WTC11 (cell line): ENCODE measurements around the gene IGF2BP3. TPM values are rescaled to one million over a fixed set of nuclear protein-coding genes. Genes with fewer than 3 reads are reported as not detected.

Experiments used
- ATAC-seq: fragments of 200-7000 bp; cut with Tn5 transposase; 2 replicates; pipeline ENCODE4 v1.10.0; 2021; ENCODE audit warnings: mild to moderate bottlenecking, moderate library complexity
- CTCF ChIA-PET: fragments of 300-600 bp; sonication (Branson Sonifier 250); formaldehyde crosslinking; loops from one replicate; lab custom pipeline; 2021; ENCODE audit warnings: antibody characterized with exemption; lab: Charles Lee
- POLR2A ChIA-PET: fragments of 350-600 bp; sonication (Branson Sonifier 250); formaldehyde crosslinking; loops from one replicate; lab custom pipeline; 2021; ENCODE audit warnings: antibody characterized with exemption; lab: Charles Lee
- DNase-seq: peaks from one replicate; pipeline ENCODE4 v3.0.0; 2021; ENCODE audit warnings: low spot score
- H3K27ac Mint-ChIP-seq: 2 replicates; pipeline ENCODE4 v1.8.0; 2021; ENCODE audit warnings: mixed read lengths
- H3K27me3 Mint-ChIP-seq: 2 replicates; pipeline ENCODE4 v1.8.0; 2021; ENCODE audit warnings: low read depth, mild to moderate bottlenecking, moderate library complexity, mixed read lengths
- H3K36me3 Mint-ChIP-seq: 2 replicates; pipeline ENCODE4 v1.8.0; 2021; ENCODE audit warnings: mixed read lengths
- H3K4me1 Mint-ChIP-seq: 2 replicates; pipeline ENCODE4 v1.8.0; 2022; ENCODE audit warnings: mixed read lengths
- H3K4me3 Mint-ChIP-seq: 2 replicates; pipeline ENCODE4 v1.8.0; 2021; ENCODE audit warnings: mild to moderate bottlenecking, moderate library complexity, mixed read lengths
- H3K9me3 Mint-ChIP-seq: 2 replicates; pipeline ENCODE4 v1.8.0; 2021; ENCODE audit warnings: mixed read lengths
- CBFB ChIP-seq: sonication (generic); formaldehyde crosslinking; IDR thresholded peaks from 2 replicates; pipeline ENCODE4 v1.8.1; 2022; ENCODE audit warnings: mild to moderate bottlenecking, low read depth, missing genetic modification reagents
- CREM ChIP-seq: sonication (generic); formaldehyde crosslinking; IDR thresholded peaks from 2 replicates; pipeline ENCODE4 v1.8.1; 2022; ENCODE audit warnings: mild to moderate bottlenecking, missing genetic modification reagents, moderate library complexity
- CTCF ChIP-seq: fragments of 200-600 bp; IDR thresholded peaks from 2 replicates; pipeline ENCODE4 v1.8.0; 2022; ENCODE audit warnings: antibody characterized with exemption
- ERG ChIP-seq: fragments of 250-450 bp; sonication (Bioruptor Pico); IDR thresholded peaks from 2 replicates; pipeline ENCODE4 v1.8.0; 2021; ENCODE audit warnings: mild to moderate bottlenecking
- GTF2I ChIP-seq: fragments of 250-450 bp; sonication (Bioruptor Pico); conservative IDR thresholded peaks from 2 replicates; pipeline ENCODE4 v1.4.0; 2021; ENCODE audit warnings: mild to moderate bottlenecking
- IRF2 ChIP-seq: sonication (generic); formaldehyde crosslinking; IDR thresholded peaks from 2 replicates; pipeline ENCODE4 v1.8.0; 2022; ENCODE audit warnings: low read depth, missing genetic modification reagents, borderline replicate concordance
- KAT7 ChIP-seq: sonication (generic); formaldehyde crosslinking; IDR thresholded peaks from 2 replicates; pipeline ENCODE4 v1.8.1; 2023; ENCODE audit warnings: missing genetic modification reagents, mild to moderate bottlenecking, borderline replicate concordance
- OVOL2 ChIP-seq: fragments of 250-450 bp; sonication (Bioruptor Pico); IDR thresholded peaks from 2 replicates; pipeline ENCODE4 v1.9.0; 2021; ENCODE audit warnings: mild to moderate bottlenecking, borderline replicate concordance
- SMAD4 ChIP-seq: sonication (generic); formaldehyde crosslinking; IDR thresholded peaks from 2 replicates; pipeline ENCODE4 v1.8.0; 2022; ENCODE audit warnings: mild to moderate bottlenecking, missing genetic modification reagents
- TCF7 ChIP-seq: sonication (generic); formaldehyde crosslinking; IDR thresholded peaks from 2 replicates; pipeline ENCODE4 v1.8.0; 2022; ENCODE audit warnings: mild to moderate bottlenecking, low read depth, missing genetic modification reagents, moderate library complexity
- ZNF396 ChIP-seq: fragments of 250-450 bp; sonication (Bioruptor Pico); IDR thresholded peaks from 2 replicates; pipeline ENCODE4 v1.8.0; 2021; ENCODE audit warnings: mild to moderate bottlenecking, moderate library complexity, borderline replicate concordance
- ZNF423 ChIP-seq: fragments of 250-450 bp; sonication (Bioruptor Pico); IDR thresholded peaks from 2 replicates; pipeline ENCODE4 v2.1.2; 2022; ENCODE audit warnings: mild to moderate bottlenecking, moderate library complexity
- ZNF532 ChIP-seq: fragments of 250-450 bp; sonication (Bioruptor Pico); IDR thresholded peaks from 2 replicates; pipeline ENCODE4 v1.9.0; 2021; ENCODE audit warnings: mild to moderate bottlenecking, borderline replicate concordance
- total RNA-seq: library from RNA; stranded (reverse); gene quantifications from 3 replicates; pipeline ENCODE4 v1.2.3, GENCODE V29; 2021
- TF ChIP-seq, protein P1 (sequence below): sonication (generic); formaldehyde crosslinking; IDR thresholded peaks from 2 replicates; pipeline ENCODE4 v1.8.0; 2022; ENCODE audit warnings: mild to moderate bottlenecking, missing genetic modification reagents
- TF ChIP-seq, protein P2 (sequence below): sonication (generic); formaldehyde crosslinking; IDR thresholded peaks from 2 replicates; pipeline ENCODE4 v1.8.0; 2023; ENCODE audit warnings: mild to moderate bottlenecking, missing genetic modification reagents
- TF ChIP-seq, protein P3 (sequence below): sonication (generic); formaldehyde crosslinking; IDR thresholded peaks from 2 replicates; pipeline ENCODE4 v1.8.1; 2022; ENCODE audit warnings: mild to moderate bottlenecking, missing genetic modification reagents, moderate library complexity, borderline replicate concordance

IGF2BP3 gene
- total RNA-seq, 1 experiment from 2014 or later, result 129 TPM

- no peak for TF ChIP-seq CTCF
- TF ChIP-seq, all 79 proteins: peak for 1
Measured at GRCh38 chr7:23422384-23422783, 47.9 kb downstream of the IGF2BP3 start (continued).

DNA sequence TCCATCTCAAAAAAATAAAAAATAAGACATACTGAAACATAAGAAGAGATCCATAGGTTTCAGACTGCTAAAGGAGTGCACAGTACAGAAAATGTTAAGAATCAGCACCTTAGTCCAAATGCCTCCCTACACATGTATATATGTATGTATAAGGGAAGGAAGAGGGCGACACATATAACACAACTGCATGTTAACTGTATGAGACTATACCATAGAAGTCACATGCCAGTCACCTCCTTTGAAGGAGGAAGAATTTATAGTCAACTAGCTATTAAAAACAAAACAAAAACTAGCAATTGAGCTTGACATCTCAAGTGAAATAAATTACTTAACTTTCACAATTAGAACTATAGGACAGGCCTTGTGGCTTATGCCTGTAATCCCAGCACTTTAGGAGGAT is 50.4 kb downstream of the IGF2BP3 start:
- POLR2A ChIA-PET, result no interaction called here
- no peak for DNase-seq
- H3K36me3 Mint-ChIP-seq, result peaks cover 21% of the 10 kb centered on the region
- H3K4me1 Mint-ChIP-seq, result peaks cover 65% of the 10 kb centered on the region
- H3K4me3 Mint-ChIP-seq, result no peak overlapping the region
- no peak for ATAC-seq
- CTCF ChIA-PET, result no interaction called here
- no peaks in the 10 kb centered on the region; the same call in 1 of the 2 replicates for H3K9me3 Mint-ChIP-seq
- peak overlapping the region; percentile 25; the same call in 1 of the 2 replicates for H3K27ac Mint-ChIP-seq
- TF ChIP-seq CBFB, result no peak
- no peak for TF ChIP-seq ERG (CRISPR knock-in tag)
- TF ChIP-seq GTF2I (CRISPR knock-in tag), result no peak
- TF ChIP-seq ZNF396 (CRISPR knock-in tag), result no peak
- TF ChIP-seq ZNF423 (CRISPR knock-in tag), result no peak
- TF ChIP-seq SMAD4, result no peak
- no peak for TF ChIP-seq TCF7
- TF ChIP-seq, protein P1, sequence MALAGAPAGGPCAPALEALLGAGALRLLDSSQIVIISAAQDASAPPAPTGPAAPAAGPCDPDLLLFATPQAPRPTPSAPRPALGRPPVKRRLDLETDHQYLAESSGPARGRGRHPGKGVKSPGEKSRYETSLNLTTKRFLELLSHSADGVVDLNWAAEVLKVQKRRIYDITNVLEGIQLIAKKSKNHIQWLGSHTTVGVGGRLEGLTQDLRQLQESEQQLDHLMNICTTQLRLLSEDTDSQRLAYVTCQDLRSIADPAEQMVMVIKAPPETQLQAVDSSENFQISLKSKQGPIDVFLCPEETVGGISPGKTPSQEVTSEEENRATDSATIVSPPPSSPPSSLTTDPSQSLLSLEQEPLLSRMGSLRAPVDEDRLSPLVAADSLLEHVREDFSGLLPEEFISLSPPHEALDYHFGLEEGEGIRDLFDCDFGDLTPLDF (CRISPR knock-in tag), result no peak
- TF ChIP-seq, protein P2, sequence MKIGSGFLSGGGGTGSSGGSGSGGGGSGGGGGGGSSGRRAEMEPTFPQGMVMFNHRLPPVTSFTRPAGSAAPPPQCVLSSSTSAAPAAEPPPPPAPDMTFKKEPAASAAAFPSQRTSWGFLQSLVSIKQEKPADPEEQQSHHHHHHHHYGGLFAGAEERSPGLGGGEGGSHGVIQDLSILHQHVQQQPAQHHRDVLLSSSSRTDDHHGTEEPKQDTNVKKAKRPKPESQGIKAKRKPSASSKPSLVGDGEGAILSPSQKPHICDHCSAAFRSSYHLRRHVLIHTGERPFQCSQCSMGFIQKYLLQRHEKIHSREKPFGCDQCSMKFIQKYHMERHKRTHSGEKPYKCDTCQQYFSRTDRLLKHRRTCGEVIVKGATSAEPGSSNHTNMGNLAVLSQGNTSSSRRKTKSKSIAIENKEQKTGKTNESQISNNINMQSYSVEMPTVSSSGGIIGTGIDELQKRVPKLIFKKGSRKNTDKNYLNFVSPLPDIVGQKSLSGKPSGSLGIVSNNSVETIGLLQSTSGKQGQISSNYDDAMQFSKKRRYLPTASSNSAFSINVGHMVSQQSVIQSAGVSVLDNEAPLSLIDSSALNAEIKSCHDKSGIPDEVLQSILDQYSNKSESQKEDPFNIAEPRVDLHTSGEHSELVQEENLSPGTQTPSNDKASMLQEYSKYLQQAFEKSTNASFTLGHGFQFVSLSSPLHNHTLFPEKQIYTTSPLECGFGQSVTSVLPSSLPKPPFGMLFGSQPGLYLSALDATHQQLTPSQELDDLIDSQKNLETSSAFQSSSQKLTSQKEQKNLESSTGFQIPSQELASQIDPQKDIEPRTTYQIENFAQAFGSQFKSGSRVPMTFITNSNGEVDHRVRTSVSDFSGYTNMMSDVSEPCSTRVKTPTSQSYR (CRISPR knock-in tag), result no peak
- TF ChIP-seq OVOL2 (CRISPR knock-in tag), result no peak
- no peak for TF ChIP-seq ZNF532 (CRISPR knock-in tag)
- TF ChIP-seq KAT7, result no peak
- TF ChIP-seq, protein P3, sequence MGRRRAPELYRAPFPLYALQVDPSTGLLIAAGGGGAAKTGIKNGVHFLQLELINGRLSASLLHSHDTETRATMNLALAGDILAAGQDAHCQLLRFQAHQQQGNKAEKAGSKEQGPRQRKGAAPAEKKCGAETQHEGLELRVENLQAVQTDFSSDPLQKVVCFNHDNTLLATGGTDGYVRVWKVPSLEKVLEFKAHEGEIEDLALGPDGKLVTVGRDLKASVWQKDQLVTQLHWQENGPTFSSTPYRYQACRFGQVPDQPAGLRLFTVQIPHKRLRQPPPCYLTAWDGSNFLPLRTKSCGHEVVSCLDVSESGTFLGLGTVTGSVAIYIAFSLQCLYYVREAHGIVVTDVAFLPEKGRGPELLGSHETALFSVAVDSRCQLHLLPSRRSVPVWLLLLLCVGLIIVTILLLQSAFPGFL, result no peak
- TF ChIP-seq CREM (CRISPR knock-in tag), result no peak
- no peak for TF ChIP-seq IRF2 (CRISPR knock-in tag)
- TF ChIP-seq, all 79 proteins: peak for 0
- H3K27me3 Mint-ChIP-seq, result no peaks in the 10 kb centered on the region
